SK-N-SH (cell line): Measurements from ENCODE around the gene PDE9A. TPM values are rescaled to one million over a fixed set of nuclear protein-coding genes. Genes with fewer than 3 reads are reported as not detected.

Source experiments
- CTCF ChIA-PET: fragments of 300-600, 350-600 bp; formaldehyde crosslinking; extraction: SDS; loops from one replicate; lab custom pipeline; 2021; lab: Yijun Ruan, JAX
- POLR2A ChIA-PET: fragments of 350-600 bp; sonication (Branson Sonifier 250); formaldehyde crosslinking; extraction: SDS; loops from one replicate; lab custom pipeline; 2020; ENCODE audit warnings: antibody characterized with exemption, inconsistent platforms; lab: Yijun Ruan, JAX
- DNase-seq: peaks from one replicate; pipeline ENCODE4 v3.0.0; 2012
- H2AFZ ChIP-seq: fragments of 200-600 bp; sonication (generic); 2 replicates; pipeline ENCODE4 v1.8.1; 2016; ENCODE audit warnings: antibody characterized with exemption, mild to moderate bottlenecking, low read depth
- H3F3A ChIP-seq: fragments of 200-600 bp; sonication (generic); replicated peaks from 2 replicates; pipeline ENCODE3; 2016; ENCODE audit warnings: antibody characterized with exemption, mild to moderate bottlenecking; ENCODE audit not compliant: insufficient read depth
- H3K27ac ChIP-seq, 2 experiments: fragments of 200-500 bp in 1 of 2; fragments of 200-600 bp in 1 of 2; sonication (Bioruptor generic) in 1 of 2; sonication (generic), shearing (Covaris generic) in 1 of 2; 2 replicates each; pipeline versions ENCODE4 v1.5.1 to v1.6.1; 2014 to 2016; ENCODE audit warnings: low read depth in 2 of 2, inconsistent platforms in 1 of 2, low read length in 1 of 2, mild to moderate bottlenecking in 1 of 2, mixed read lengths in 1 of 2
- H3K27me3 ChIP-seq: fragments of 200-600 bp; sonication (generic), shearing (Covaris generic); 2 replicates; pipeline ENCODE4 v1.6.1; 2016; ENCODE audit warnings: mixed run types; ENCODE audit not compliant: insufficient read depth
- H3K36me3 ChIP-seq, 2 experiments: fragments of 200-500 bp in 1 of 2; fragments of 200-600 bp in 1 of 2; sonication (Bioruptor generic) in 1 of 2; sonication (generic) in 1 of 2; replicated peaks in 1 of 2; 2 replicates each; pipeline versions ENCODE3 to v1.5.1; 2014 to 2016; ENCODE audit warnings: low read length in 1 of 2, mild to moderate bottlenecking in 1 of 2; ENCODE audit not compliant: insufficient read depth in 2 of 2, control insufficient read depth in 1 of 2
- H3K4me1 ChIP-seq, 2 experiments: fragments of 200-500 bp in 1 of 2; fragments of 200-600 bp in 1 of 2; sonication (Bioruptor generic) in 1 of 2; sonication (generic), shearing (Covaris generic) in 1 of 2; 2 replicates each; pipeline versions ENCODE4 v1.5.1 to v1.6.1; 2014 to 2016; ENCODE audit warnings: low read depth in 1 of 2, low read length in 1 of 2, mixed run types in 1 of 2; ENCODE audit not compliant: insufficient read depth in 2 of 2, control insufficient read depth in 1 of 2
- H3K4me2 ChIP-seq: fragments of 200-600 bp; sonication (generic), shearing (Covaris generic); 2 replicates; pipeline ENCODE4 v1.6.1; 2017; ENCODE audit warnings: mixed run types
- H3K4me3 ChIP-seq, 2 experiments: fragments of 200-500 bp in 1 of 2; fragments of 200-600 bp in 1 of 2; sonication (Bioruptor generic) in 1 of 2; sonication (generic), shearing (Covaris generic) in 1 of 2; 2 replicates each; pipeline versions ENCODE4 v1.5.1 to v1.8.1; 2014 to 2016; ENCODE audit warnings: low read depth in 2 of 2, inconsistent platforms in 1 of 2, low read length in 1 of 2, mild to moderate bottlenecking in 1 of 2, mixed read lengths in 1 of 2, moderate library complexity in 1 of 2
- H3K79me2 ChIP-seq: fragments of 200-600 bp; sonication (generic); 2 replicates; pipeline ENCODE4 v1.8.1; 2017; ENCODE audit warnings: mild to moderate bottlenecking; ENCODE audit not compliant: insufficient read depth
- H3K9ac ChIP-seq: fragments of 200-600 bp; sonication (generic); 2 replicates; pipeline ENCODE4 v1.6.1; 2017; ENCODE audit warnings: mixed run types
- H3K9me2 ChIP-seq: fragments of 200-600 bp; sonication (generic); 2 replicates; pipeline ENCODE4 v1.6.1; 2017; ENCODE audit warnings: mixed run types
- H3K9me3 ChIP-seq: fragments of 200-600 bp; sonication (generic); 2 replicates; pipeline ENCODE4 v1.6.1; 2017; ENCODE audit warnings: mixed run types, mild to moderate bottlenecking, moderate library complexity
- H4K20me1 ChIP-seq: fragments of 200-600 bp; sonication (generic); 2 replicates; pipeline ENCODE4 v1.6.1; 2017; ENCODE audit warnings: mild to moderate bottlenecking, mixed run types; ENCODE audit not compliant: insufficient read depth
- FOXJ3 ChIP-seq: sonication (generic); formaldehyde crosslinking; IDR thresholded peaks from 2 replicates; pipeline ENCODE4 v1.5.1; 2020; ENCODE audit warnings: mild to moderate bottlenecking, missing genetic modification reagents
- FOXM1 ChIP-seq: IDR thresholded peaks from 2 replicates; pipeline ENCODE4 v1.4.0; 2012; ENCODE audit warnings: low read depth, mild to moderate bottlenecking
- MEF2A ChIP-seq: IDR thresholded peaks from 2 replicates; pipeline ENCODE4 v1.4.0; 2012; ENCODE audit warnings: low read depth, borderline replicate concordance
- MXI1 ChIP-seq: IDR thresholded peaks from 2 replicates; pipeline ENCODE4 v1.6.1; 2012; ENCODE audit warnings: mild to moderate bottlenecking, low read depth, low read length, improper control_type of control experiment
- RCOR1 ChIP-seq: fragments of 150-350 bp; IDR thresholded peaks from 2 replicates; pipeline ENCODE4 v1.6.1; 2017; ENCODE audit warnings: antibody characterized with exemption, low read length
- RXRA ChIP-seq: IDR thresholded peaks from 2 replicates; pipeline ENCODE4 v1.4.0; 2012; ENCODE audit warnings: low read depth, mild to moderate bottlenecking, borderline replicate concordance
- SIN3A ChIP-seq: IDR thresholded peaks from 2 replicates; pipeline ENCODE4 v1.6.1; 2012; ENCODE audit warnings: low read depth, mild to moderate bottlenecking, low read length, moderate library complexity, borderline replicate concordance
- SMC3 ChIP-seq: IDR thresholded peaks from 2 replicates; pipeline ENCODE4 v1.6.1; 2012; ENCODE audit warnings: low read depth, low read length, improper control_type of control experiment
- TEAD4 ChIP-seq: IDR thresholded peaks from 2 replicates; pipeline ENCODE4 v1.4.0; 2012; ENCODE audit warnings: mild to moderate bottlenecking, borderline replicate concordance; ENCODE audit not compliant: insufficient read depth
- WGBS: methylation state at CpG from one replicate; pipeline ENCODE4 v1.1.6; 2017; ENCODE audit warnings: low lambda C conversion rate; 5-methylcytosine and 5-hydroxymethylcytosine counted together
- polyA plus RNA-seq, 3 experiments: library from polyadenylated mRNA; depleted of rRNA; stranded (reverse); fragments of >200 nt; gene quantifications; 2 replicates each; pipeline ENCODE4 v1.2.3, GENCODE V29; 2012
- TF ChIP-seq, protein P1 (sequence below): IDR thresholded peaks from 2 replicates; pipeline ENCODE4 v1.6.1; 2012; ENCODE audit warnings: mild to moderate bottlenecking, low read depth, low read length, moderate library complexity
- TF ChIP-seq, protein P2 (sequence below): IDR thresholded peaks from 2 replicates; pipeline ENCODE4 v1.4.0; 2012; ENCODE audit warnings: low read depth
- TF ChIP-seq, protein P3 (sequence below): IDR thresholded peaks from 2 replicates; pipeline ENCODE4; 2012

PDE9A gene
- polyA plus RNA-seq, 1 of the 3 experiments (the other 2 are of a cell fraction), result 0.28 TPM

DNA sequence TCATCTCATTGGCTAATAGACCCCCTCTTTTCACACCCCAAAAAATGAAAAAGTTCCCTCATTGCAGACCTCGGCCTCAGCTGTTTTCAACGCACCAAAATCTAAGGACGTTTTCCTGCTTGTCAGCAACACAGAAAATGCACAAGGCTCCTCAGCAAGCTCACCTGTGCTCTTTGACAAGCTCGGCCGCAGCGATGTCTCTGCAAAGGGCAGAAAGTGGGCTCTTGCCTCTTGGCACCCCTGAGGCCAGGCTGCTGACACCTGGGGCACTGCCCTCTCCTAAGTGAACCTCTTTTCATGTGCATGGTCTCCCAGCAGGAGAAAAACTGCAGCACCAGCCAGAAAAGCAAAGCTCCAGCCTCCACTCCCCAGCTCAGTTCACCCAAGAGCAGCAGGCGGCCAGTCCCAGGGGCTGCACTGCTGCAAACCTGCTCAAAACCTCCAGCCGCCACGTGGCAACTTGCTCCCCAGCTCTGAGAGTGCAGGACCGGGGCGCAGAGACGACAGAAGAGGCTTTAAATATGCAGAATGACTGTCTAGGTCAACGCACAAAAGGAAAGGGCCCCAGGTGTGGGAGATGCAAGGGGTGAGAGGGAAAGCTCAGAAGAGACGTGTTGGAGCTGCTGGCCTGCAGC lies 101.7 kb downstream of the PDE9A start:
- WGBS, result 59% methylated on average over 14 of the region's 14 CpGs
- CTCF ChIA-PET, result interaction anchor here (0.6 to 1.2 kb wide), 3 partner anchors 26 to 62 kb away, joined by 3 read pairs; no protein-coding TSS in a partner anchor

More for the DNA sequence above, 101.7 kb downstream of the PDE9A start:
- H4K20me1 ChIP-seq, result no peaks in the 10 kb centered on the region
- H3K36me3 ChIP-seq, result no peaks in the 10 kb centered on the region
- no peak overlapping the region for H2AFZ ChIP-seq
- no peaks in the 10 kb centered on the region for H3K4me1 ChIP-seq
- POLR2A ChIA-PET, result interaction anchor here (0.5 kb wide), 1 partner anchor 157 kb away, joined by 3 read pairs; no protein-coding TSS in a partner anchor
- H3K27ac ChIP-seq, result no peak overlapping the region
- H3F3A ChIP-seq, result no peaks in the 10 kb centered on the region
- no peaks in the 10 kb centered on the region for H3K27me3 ChIP-seq
- no peak for DNase-seq
- no peak overlapping the region for H3K9ac ChIP-seq
- no peaks in the 10 kb centered on the region for H3K9me2 ChIP-seq
- TF ChIP-seq FOXJ3 (CRISPR knock-in tag) (no peak), RXRA (no peak), FOXM1 (no peak), SIN3A (no peak), RCOR1 (no peak), MEF2A (no peak), SMC3 (no peak), MXI1 (no peak), TEAD4 (no peak)
- TF ChIP-seq, protein P1, sequence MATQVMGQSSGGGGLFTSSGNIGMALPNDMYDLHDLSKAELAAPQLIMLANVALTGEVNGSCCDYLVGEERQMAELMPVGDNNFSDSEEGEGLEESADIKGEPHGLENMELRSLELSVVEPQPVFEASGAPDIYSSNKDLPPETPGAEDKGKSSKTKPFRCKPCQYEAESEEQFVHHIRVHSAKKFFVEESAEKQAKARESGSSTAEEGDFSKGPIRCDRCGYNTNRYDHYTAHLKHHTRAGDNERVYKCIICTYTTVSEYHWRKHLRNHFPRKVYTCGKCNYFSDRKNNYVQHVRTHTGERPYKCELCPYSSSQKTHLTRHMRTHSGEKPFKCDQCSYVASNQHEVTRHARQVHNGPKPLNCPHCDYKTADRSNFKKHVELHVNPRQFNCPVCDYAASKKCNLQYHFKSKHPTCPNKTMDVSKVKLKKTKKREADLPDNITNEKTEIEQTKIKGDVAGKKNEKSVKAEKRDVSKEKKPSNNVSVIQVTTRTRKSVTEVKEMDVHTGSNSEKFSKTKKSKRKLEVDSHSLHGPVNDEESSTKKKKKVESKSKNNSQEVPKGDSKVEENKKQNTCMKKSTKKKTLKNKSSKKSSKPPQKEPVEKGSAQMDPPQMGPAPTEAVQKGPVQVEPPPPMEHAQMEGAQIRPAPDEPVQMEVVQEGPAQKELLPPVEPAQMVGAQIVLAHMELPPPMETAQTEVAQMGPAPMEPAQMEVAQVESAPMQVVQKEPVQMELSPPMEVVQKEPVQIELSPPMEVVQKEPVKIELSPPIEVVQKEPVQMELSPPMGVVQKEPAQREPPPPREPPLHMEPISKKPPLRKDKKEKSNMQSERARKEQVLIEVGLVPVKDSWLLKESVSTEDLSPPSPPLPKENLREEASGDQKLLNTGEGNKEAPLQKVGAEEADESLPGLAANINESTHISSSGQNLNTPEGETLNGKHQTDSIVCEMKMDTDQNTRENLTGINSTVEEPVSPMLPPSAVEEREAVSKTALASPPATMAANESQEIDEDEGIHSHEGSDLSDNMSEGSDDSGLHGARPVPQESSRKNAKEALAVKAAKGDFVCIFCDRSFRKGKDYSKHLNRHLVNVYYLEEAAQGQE, result no peak
- TF ChIP-seq, protein P2, sequence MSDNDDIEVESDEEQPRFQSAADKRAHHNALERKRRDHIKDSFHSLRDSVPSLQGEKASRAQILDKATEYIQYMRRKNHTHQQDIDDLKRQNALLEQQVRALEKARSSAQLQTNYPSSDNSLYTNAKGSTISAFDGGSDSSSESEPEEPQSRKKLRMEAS, result no peak
- TF ChIP-seq, protein P3, sequence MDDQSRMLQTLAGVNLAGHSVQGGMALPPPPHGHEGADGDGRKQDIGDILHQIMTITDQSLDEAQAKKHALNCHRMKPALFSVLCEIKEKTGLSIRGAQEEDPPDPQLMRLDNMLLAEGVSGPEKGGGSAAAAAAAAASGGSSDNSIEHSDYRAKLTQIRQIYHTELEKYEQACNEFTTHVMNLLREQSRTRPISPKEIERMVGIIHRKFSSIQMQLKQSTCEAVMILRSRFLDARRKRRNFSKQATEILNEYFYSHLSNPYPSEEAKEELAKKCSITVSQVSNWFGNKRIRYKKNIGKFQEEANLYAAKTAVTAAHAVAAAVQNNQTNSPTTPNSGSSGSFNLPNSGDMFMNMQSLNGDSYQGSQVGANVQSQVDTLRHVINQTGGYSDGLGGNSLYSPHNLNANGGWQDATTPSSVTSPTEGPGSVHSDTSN, result no peak
- TF ChIP-seq, all 33 proteins: peak for 0
- H3K79me2 ChIP-seq, result no peaks in the 10 kb centered on the region
- H3K4me2 ChIP-seq, result no peak overlapping the region
- H3K9me3 ChIP-seq, result no peaks in the 10 kb centered on the region
- H3K4me3 ChIP-seq, result no peak overlapping the region
